A673 (cell line): Measurements from ENCODE around the gene ACSM2A. TPM values are rescaled to one million over a fixed set of nuclear protein-coding genes. Genes with fewer than 3 reads are reported as not detected.

ENCODE experiments used
- BruUV-seq: library from RNA; stranded (reverse); fragments of 400-500 nt; replicated peaks from 2 replicates; lab custom pipeline; 2021; lab: Mats Ljungman, UMichigan
- CTCF ChIA-PET: fragments of 300-600 bp; sonication (Branson Sonifier 250); formaldehyde crosslinking; loops from one replicate; lab custom pipeline; 2022; ENCODE audit warnings: antibody characterized with exemption; lab: Charles Lee
- POLR2A ChIA-PET: fragments of 300-600 bp; sonication (Branson Sonifier 250); formaldehyde crosslinking; loops from one replicate; lab custom pipeline; 2022; ENCODE audit warnings: antibody characterized with exemption; ENCODE audit not compliant: low non-redundant PET; lab: Charles Lee
- DNase-seq: peaks from one replicate; pipeline ENCODE4 v3.0.0-alpha.2; 2015; ENCODE audit warnings: low spot score
- H3K27ac ChIP-seq: fragments of 200-600 bp; sonication (generic); 2 replicates; pipeline ENCODE4 v1.5.1; 2016; ENCODE audit warnings: mixed run types, low read depth, mild to moderate bottlenecking, mixed read lengths, antibody characterized with exemption, low read length; ENCODE audit not compliant: poor library complexity, severe bottlenecking
- H3K27me3 ChIP-seq: fragments of 200-600 bp; sonication (generic); replicated peaks from 2 replicates; pipeline ENCODE4 v1.6.1; 2017; ENCODE audit warnings: mixed run types, low read depth, mild to moderate bottlenecking, mixed read lengths, antibody characterized with exemption, low read length; ENCODE audit not compliant: insufficient read depth, poor library complexity
- H3K36me3 ChIP-seq: fragments of 200-600 bp; sonication (generic); 2 replicates; pipeline ENCODE4 v1.6.1; 2016; ENCODE audit warnings: mixed run types, mild to moderate bottlenecking, mixed read lengths, antibody characterized with exemption, low read length; ENCODE audit not compliant: insufficient read depth, poor library complexity, severe bottlenecking
- H3K4me1 ChIP-seq: fragments of 200-600 bp; sonication (generic); 2 replicates; pipeline ENCODE4 v1.6.1; 2017; ENCODE audit warnings: mixed run types, mild to moderate bottlenecking, mixed read lengths, antibody characterized with exemption, low read length; ENCODE audit not compliant: insufficient read depth, poor library complexity, severe bottlenecking
- H3K4me3 ChIP-seq: fragments of 200-600 bp; sonication (generic); 2 replicates; pipeline ENCODE4 v1.5.1; 2016; ENCODE audit warnings: low read depth, mixed run types, mild to moderate bottlenecking, mixed read lengths, low read length; ENCODE audit not compliant: poor library complexity, severe bottlenecking
- H3K9me3 ChIP-seq: fragments of 200-600 bp; sonication (generic); 2 replicates; pipeline ENCODE4 v1.6.1; 2016; ENCODE audit warnings: mixed run types, low read depth, mild to moderate bottlenecking, mixed read lengths, antibody characterized with exemption, low read length; ENCODE audit not compliant: poor library complexity, severe bottlenecking
- EZH2 ChIP-seq: fragments of 200-600 bp; sonication (generic); IDR thresholded peaks from 2 replicates; pipeline ENCODE4 v1.6.1; 2017; ENCODE audit warnings: borderline replicate concordance, low read depth, mild to moderate bottlenecking, mixed read lengths, antibody characterized with exemption, low read length; ENCODE audit not compliant: poor library complexity, severe bottlenecking
- intact Hi-C: fragments of 100-400 bp; cut with micrococcal nuclease; formaldehyde crosslinking; loops from one replicate; pipeline ENCODE4 v1.10.0; 2022; ENCODE audit not compliant: unreplicated experiment
- total RNA-seq: library from RNA; stranded (reverse); gene quantifications from 2 replicates; pipeline ENCODE4 v1.2.3, GENCODE V29; 2021
- TF ChIP-seq, protein P1 (sequence below): fragments of 300-800, 200-600 bp; sonication (generic); conservative IDR thresholded peaks from 2 replicates; pipeline ENCODE4 v1.5.1; 2017; ENCODE audit warnings: low read depth, mild to moderate bottlenecking, antibody characterized with exemption, low read length, moderate library complexity, mixed read lengths

The ACSM2A gene
- total RNA-seq, 1 experiment from 2014 or later, result not detected

DNA sequence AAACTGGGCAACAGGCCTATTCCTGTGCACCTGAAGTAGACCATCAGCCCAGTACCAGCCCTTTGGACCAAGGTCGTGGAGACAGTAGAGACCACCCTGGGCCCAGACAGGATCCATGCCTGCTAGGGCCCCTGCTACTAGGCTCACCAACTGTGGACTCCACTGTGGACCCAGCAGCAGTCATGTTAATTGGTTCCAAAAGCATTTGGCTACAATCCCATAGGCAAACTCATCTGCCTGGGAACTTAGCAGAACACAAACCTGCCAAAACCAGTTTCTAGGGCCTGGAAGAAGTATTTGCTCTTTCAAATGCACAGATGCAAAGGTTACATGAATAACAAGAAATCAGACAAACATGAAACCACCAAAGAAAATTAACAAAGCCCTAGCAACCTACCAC lies 53.1 kb downstream of the ACSM2A start:
- ChIA-PET CTCF (no interaction called here), POLR2A (no interaction called here)
- H3K27ac ChIP-seq, result no peak overlapping the region
- intact Hi-C loops, result no loop called here
- peaks cover 11% of the 10 kb centered on the region for H3K9me3 ChIP-seq
- TF ChIP-seq, protein P1, sequence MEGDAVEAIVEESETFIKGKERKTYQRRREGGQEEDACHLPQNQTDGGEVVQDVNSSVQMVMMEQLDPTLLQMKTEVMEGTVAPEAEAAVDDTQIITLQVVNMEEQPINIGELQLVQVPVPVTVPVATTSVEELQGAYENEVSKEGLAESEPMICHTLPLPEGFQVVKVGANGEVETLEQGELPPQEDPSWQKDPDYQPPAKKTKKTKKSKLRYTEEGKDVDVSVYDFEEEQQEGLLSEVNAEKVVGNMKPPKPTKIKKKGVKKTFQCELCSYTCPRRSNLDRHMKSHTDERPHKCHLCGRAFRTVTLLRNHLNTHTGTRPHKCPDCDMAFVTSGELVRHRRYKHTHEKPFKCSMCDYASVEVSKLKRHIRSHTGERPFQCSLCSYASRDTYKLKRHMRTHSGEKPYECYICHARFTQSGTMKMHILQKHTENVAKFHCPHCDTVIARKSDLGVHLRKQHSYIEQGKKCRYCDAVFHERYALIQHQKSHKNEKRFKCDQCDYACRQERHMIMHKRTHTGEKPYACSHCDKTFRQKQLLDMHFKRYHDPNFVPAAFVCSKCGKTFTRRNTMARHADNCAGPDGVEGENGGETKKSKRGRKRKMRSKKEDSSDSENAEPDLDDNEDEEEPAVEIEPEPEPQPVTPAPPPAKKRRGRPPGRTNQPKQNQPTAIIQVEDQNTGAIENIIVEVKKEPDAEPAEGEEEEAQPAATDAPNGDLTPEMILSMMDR, result no peak
- TF ChIP-seq EZH2, result no peak
- no peaks in the 10 kb centered on the region for H3K27me3 ChIP-seq
- no peak overlapping the region for H3K4me3 ChIP-seq
- no peaks in the 10 kb centered on the region for H3K36me3 ChIP-seq
- no peaks in the 10 kb centered on the region for H3K4me1 ChIP-seq
- DNase-seq, result no peak
- no TSS peak for BruUV-seq

DNA sequence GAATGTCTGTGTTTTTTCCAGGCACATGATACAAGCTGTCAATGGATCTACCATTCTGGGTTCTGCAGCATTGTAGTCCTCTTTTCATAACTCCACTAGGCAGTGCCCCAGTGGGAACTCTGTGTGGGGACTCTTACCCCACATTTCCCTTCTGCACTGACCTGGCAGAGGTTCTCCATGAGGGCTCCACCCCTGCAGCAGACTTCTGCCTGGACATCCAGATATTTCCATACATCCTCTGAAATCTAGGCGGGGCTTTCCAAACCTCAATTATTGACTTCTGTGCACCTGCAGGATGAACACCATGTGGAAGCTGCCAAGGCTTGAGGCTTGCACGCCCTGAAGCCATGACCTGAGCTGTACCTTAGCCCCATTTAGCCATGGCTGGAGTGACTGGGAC lies 56.0 kb downstream of the ACSM2A start:
- no peak for DNase-seq
- H3K4me3 ChIP-seq, result no peak overlapping the region
- H3K27me3 ChIP-seq, result no peaks in the 10 kb centered on the region
- H3K27ac ChIP-seq, result no peak overlapping the region
- peaks cover 11% of the 10 kb centered on the region for H3K9me3 ChIP-seq
- intact Hi-C loops, result no loop called here
- ChIA-PET CTCF (no interaction called here), POLR2A (no interaction called here)
- TF ChIP-seq, protein P1, result no peak
- TF ChIP-seq EZH2, result no peak
- H3K4me1 ChIP-seq, result no peaks in the 10 kb centered on the region
- BruUV-seq, result no TSS peak
- H3K36me3 ChIP-seq, result no peaks in the 10 kb centered on the region

DNA sequence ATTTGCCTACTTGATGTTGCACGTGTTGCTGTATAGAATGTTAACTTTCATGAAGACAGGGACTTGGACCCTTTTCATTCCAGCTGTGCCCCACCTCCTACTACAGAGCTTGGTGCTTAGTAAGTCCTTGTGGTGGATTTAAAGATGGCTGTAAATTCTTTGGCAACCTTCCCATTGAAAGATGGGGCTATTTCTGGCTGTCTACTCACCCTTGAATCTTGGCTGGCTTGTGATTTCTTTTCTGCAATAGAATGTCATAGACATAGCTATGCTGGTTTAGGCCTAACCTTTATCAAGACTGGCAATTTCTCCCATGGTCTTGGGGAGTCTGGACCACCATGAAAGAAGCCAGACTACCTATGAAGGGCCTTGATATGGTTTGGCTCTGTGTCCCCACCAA lies 59.0 kb downstream of the ACSM2A start:
- DNase-seq, result no peak
- no TSS peak for BruUV-seq
- intact Hi-C loops, result no loop called here
- H3K36me3 ChIP-seq, result no peaks in the 10 kb centered on the region
- POLR2A ChIA-PET, result no interaction called here
- no peak for TF ChIP-seq EZH2
- TF ChIP-seq, protein P1, result no peak
- no peaks in the 10 kb centered on the region for H3K27me3 ChIP-seq
- no peaks in the 10 kb centered on the region for H3K4me1 ChIP-seq
- peaks cover 11% of the 10 kb centered on the region for H3K9me3 ChIP-seq
- no peak overlapping the region for H3K27ac ChIP-seq
- H3K4me3 ChIP-seq, result no peak overlapping the region
- CTCF ChIA-PET, result no interaction called here
